GM18907 (cell line): ENCODE results near the gene ARPC1A.
"Not testable (repeated sequence)": the region's sequence is repeated elsewhere in the genome, so short reads cannot be mapped to it uniquely, and the experiment has no call there.

Experiments
- ATAC-seq: cut with Tn5 transposase; IDR thresholded peaks from one replicate; pipeline ENCODE4 v1.9.1; 2021; ENCODE audit warnings: mild to moderate bottlenecking, moderate library complexity; ENCODE audit not compliant: unreplicated experiment

Gene ARPC1A

DNA sequence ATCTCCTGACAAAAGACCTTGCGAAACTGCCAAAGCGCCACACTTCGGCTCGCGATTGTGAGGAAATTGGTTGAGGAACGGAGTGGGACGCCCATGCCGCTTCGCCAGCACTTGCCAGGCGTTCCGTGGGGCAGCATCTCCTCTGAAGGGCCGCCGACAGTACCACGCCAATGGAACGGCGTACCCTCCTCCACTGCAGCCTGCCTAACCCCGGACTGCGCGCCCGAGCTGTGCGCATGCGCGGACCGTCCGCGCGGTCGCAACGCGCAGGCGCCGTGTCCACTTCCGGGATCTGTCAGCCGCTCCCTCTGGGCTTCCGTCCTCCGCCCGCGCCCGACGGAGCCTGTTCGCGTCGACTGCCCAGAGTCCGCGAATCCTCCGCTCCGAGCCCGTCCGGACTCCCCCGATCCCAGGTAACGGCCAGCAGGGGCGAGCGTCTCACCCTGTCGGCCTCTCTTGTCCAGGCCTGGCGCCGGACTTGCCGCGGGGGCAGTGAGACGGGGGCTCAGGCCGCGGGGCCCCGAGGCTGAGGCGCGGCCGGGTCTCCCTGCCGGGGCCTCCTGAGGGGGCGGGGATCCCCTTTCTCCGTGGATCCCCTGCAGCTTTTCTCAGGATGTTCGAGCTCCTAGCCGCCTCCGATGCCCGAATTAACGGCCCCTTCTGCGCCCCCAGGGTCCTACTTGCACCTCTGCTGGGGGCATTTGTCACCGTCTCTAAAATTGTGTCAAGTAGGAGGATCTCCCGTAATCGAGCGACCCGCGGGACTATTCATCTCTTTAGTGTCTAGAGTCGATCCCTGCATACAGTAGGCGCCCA is at the start of gene ARPC1A:
ARPC1A (plus strand) TSS at position 307 of the 816 bp plus-strand sequence. CDS start 7,456 bp downstream, outside the sequence.
- ATAC-seq: peak; percentile 89

DNA sequence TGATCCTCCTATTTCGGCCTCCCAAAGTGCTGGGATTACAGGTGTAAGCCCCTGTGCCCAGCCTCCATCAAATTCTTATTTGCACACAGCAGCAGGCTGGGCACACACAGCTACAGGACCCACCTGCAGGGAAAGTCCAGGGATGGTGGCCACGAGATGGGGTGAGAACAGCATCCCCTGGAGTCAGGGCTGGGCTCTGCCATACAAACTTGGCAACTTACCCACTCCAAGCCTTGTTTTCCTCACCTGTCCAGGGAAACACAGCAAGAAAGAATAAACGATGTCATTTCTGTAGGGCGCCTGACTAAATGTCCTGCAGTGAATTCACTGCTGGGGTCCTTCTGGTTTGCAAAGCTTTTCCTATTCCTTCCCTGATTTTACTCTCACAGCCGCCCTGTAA is 47.5 kb upstream of the ARPC1A start:
- no peak for ATAC-seq

DNA sequence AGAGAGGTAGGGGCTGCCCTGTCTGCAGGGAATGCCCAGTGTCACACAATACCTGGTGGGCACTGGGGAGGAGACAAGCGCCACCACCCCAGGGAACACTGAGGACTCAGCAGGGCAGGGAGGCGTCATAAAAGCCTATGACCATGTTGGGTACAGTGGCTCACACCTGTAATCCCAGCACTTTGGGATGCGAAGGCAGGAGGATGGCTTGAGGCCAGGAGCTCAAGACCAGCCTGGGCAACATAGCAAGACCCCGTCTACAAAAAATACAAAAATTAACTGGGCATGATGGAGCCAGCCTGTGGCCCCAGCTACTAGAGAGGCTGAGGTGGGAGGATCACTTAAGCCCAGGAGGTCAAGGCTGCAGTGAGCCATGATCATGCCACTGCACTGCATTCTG is 41.5 kb upstream of the ARPC1A start:
- not testable (repeated sequence) for ATAC-seq

DNA sequence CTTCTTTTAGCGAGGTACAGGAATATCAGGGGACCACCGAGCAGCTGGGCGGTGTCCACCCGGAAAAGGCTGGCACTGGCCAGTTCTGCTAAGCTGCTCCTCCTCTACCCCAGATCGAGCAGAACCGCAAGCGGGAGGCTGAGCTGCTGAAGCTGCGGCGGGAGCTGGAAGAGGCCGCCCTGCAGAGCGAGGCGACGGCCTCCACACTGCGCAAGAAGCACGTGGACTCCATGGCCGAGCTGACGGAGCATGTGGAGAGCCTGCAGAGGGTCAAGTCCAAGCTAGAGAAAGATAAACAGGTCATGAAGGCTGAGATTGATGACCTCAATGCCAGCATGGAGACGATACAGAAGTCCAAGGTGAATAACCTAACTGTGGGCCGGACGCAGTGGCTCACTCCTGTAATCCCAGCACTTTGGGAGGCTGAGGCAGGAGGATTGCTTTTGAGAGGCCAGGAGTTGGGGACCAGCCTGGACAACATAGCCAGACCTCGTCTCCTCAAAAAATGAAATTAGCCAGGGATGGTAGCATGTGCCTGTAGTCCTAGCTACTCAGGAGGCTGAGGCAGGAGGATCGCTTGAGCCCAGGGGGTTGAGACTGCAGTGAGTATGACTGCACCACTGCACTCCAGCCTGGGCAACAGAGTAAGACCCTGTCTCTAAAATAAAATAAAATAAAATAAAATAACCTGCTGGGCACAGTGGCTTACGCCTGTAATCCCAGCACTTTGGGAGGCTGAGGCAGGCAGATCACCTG is 37.7 kb upstream of the ARPC1A start:
- ATAC-seq: no peak

DNA sequence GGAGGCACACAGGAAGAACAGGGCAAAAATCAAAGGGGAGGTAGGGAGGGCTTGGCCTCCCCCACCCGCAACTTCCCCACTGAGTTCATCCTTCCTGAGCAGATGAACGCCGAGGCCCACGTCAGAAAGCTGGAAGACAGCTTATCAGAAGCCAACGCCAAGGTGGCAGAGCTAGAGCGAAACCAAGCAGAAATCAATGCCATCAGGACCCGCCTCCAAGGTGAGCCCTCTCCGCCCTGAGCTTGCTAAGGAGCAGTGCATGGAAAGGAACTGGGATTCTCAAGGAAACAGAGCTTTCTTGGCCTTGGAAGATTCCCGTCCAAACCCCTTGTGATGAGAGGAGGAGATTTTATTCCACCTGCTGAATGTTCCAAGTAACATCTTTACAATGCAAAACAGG is 36.5 kb upstream of the ARPC1A start:
- ATAC-seq: no peak

DNA sequence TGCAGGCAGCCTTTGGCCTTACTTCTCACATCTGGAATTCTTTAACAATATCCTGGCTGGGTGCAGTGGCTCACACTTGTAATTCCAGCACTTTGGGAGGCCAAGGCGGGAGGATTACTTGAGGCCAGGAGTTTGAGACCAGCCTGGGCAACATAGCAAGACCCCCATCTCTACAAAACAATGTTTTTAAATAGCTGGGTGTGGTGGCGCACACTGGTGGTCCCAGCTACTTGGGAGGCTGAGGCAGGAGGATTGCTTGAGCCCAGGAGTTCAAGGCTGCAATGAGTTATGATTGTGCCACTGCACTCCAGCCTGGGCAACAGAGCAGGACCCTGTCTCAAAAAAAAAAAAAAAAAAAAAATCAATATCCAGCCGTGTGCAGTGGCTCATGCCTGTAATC is 35.5 kb upstream of the ARPC1A start:
- not testable (repeated sequence) for ATAC-seq

DNA sequence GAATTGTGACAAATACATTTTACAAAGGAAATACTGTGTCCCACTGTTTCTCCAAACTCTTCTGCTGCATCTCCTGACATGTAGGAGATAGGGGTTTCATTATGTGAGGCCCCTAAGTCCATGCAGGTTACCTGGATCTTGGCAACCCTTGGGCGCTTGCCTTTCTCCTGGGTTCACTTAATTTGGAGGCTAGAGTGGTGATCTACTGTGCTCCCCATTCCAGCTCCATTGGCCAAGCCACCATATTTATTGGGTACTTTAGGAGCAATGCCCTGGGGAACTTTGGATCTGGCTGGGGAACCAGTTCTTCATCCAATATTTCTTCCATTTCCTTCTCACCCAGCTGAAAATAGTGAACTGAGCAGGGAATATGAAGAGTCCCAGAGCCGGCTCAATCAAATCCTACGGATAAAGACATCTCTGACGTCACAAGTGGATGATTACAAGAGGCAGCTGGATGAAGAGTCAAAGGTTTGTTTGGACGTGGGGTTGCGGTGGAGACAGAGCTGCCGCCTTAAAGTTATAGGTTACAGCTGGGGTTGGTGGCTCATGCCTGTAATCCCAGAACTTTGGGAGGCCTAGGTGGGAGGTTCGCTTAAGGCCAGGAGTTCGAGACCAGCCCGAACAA is 34.6 kb upstream of the ARPC1A start:
- ATAC-seq: no peak

DNA sequence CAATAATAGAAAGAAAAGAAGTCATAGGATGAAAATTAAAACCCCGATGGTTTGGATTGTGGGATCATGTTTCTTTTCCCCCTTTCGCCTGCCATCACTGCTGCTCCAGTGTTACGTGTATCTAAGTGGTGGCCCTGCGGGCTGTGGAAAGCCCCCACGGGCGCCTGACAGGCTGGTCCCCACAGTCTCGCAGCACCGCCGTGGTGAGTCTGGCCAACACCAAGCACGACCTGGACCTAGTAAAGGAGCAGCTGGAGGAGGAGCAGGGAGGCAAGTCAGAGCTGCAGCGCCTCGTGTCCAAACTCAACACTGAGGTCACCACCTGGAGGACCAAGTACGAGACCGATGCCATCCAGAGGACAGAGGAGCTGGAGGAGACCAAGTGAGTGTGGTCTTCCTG is 33.6 kb upstream of the ARPC1A start:
- no peak for ATAC-seq

DNA sequence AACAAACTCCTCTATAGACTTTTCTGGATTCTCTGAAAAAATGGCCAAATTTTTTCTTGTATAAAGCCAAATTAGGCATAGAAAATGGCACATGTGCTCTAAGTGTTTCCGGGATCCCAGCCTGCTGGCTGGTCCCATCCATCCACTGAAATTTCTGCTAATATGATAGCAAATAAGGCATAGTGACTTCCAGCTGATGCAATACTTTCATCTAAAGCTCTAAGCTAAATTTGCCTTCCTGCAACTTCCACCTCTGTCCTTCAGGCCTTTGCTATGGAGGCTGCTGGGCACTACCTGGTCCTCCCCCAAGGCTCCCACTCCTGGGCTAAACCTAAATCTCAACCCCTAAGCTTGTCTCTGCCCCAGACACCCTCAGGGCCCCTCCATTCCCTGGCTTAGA is 32.5 kb upstream of the ARPC1A start:
- ATAC-seq: no peak

DNA sequence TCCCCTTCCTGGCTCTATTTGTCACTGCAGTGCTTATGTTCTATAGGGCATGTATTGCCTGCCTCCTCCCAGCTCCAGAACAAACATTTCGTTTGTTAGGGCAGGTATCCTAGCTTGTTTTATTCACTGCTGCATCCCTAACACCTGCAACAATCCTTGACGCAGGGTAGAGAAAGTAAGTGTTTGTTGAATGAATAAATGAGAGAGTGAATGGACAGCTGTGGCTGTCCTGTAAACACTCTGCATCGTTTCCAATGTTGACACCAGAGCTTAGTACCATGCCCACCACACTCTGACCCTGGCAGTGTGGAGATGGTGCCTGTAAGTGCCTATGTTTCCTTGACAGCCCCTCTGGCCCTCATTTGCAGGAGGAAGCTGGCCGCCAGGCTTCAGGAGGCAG is 32.0 kb upstream of the ARPC1A start:
- no peak for ATAC-seq

DNA sequence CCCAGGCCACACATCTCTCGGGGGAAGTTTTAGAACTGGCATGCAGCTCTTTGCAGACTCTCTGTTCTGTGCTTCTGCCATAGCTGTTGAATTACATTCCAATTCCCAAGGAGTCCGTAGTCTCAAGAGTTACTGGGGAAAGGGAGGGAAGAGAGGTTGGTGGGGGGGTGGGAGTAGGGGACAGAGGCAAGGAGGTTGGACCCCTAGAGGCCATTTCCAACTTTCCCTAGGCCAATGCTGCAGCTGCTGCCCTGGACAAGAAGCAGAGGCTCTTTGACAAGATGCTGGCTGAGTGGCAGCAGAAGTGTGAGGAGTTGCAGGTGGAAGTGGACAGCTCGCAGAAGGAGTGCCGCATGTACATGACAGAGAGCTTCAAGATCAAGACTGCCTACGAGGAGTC is 29.2 kb upstream of the ARPC1A start:
- ATAC-seq: no peak

DNA sequence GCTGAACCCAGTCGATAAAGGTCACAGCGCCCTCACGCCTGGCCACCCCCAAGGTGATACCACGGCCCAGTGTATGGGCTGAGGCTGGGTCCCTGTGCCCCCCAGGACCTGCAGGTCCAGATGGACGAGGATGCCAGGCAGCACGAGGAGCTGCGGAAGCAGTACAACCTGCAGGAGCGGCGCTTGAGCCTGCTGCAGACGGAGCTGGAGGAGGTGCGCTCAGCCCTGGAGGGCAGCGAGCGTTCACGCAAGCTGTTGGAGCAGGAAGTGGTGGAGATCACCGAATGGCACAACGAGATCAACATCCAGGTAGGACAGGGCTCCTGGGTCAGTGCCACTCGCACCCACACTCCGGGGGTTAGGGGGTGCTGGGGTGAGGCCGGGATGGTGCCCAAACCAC is 24.2 kb upstream of the ARPC1A start:
- no peak for ATAC-seq

DNA sequence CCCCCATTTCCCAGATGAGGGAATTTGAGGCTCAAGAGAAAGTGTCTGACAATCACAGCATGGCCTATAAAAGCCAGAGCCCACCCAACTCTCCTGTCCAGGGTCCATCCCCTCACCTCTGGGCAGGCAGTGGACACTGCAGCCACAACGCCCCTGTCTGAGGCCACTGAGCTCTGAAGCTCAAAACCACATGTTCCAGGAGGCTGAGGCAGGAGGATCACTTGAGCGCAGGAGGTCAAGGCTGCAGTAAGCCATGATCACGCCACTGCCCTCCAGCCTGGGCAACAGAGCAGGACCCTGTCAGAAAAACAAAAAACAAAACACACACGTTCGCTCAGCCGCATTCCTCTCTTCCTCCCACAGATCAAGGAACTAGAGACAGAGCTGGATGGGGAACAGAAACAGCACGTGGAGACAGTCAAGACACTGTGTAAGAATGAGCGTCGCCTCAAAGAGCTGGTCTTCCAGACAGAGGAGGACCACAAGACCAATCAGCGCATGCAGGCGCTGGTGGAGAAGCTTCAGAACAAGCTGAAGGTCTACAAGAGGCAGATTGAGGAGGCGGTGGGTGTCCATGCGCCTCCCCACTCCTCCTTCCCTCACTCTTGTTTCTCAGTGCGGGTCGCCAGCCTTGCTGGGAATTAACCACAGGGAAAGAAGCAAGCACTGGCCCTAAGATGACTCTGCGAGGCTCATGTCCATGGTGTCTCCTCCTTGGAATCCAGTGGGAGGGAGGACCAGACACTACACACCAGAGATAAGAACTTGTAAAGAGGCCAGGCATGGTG is 20.0 kb upstream of the ARPC1A start:
- ATAC-seq: no peak

DNA sequence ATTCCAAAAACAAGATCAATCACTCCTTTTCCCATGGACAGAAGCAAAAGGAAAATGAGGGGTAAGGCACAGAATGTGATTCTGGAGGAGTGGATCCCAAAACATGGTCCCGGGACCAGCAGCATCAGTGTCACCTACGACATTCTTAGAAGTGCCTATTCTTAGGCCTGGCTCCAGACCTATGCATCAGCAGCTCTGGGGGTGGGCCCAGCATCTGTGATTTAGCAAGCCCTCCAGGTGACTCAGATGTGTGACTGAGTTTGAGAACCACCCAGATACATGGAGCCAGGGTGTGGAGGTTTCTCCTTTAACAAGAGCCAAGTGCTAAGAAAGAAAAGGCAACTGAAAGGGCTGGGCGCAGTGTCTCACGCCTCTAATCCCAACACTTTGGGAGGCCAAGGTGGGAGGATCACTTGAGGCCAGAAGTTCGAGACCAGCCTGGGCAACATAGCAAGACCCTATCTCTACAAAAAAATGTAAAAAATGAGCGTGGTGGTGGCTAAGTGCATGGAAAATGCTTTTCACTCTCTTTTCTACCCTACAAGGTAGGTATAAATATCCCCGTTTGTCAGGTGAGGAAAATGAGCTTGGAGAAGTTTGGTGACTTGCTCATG is 17.1 kb upstream of the ARPC1A start:
- ATAC-seq: no peak

DNA sequence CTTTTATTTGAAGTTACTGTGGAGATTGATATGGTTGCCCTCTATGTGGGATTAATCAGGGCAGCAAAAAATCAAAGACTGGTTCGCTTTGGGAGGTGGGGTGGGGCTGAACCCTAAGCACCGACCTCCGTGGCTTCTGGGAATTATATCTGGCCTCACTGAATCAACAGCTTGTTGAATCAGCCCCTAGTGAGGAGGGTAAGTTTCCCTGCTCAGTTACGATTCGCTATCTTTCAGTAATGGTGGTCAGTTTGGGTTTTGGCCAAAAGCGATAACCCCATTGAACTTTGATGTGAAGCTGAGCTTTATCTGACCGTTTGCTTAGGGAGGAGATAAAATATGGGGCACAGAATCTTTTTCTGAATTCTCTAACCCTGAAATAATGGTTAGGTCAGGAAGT is 16.6 kb upstream of the ARPC1A start:
- no peak for ATAC-seq

DNA sequence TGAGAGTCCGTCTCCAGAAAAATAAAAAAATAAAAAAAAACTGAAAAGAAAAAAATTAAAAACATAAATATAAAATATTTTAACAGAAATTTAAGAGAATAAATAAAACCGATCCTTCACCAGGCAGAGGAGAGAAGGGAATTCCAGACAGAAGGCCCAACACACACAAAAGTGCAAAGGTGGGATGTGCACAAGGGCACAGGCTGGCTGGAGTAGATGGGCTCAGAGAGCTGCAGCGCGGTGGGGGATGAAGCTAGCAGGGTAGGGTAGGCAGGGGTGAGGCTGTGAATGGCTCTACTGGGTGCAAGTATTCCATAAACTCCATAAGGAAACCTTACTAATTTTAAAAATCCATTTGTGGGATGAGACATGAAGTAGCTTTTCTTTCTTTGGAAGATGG is 15.7 kb upstream of the ARPC1A start:
- no peak for ATAC-seq

DNA sequence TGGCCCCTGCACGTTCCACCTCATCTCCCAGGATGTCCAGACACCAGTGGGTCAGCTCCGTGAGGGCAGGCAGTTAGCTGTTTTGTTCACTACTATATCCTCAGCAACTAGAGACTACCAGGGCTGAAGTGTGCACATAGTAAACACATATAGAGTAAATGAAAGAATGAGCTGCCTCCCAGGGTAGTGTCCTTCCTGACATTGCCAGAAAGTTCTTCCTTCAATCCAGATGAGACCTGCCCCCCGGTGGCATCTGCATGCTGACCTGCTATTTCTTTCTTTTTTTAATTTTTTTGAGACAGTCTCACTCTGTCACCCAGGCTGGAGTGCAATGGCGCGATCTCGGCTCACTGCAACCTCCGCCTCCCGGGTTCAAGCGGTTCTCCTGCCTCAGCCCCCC is 14.0 kb upstream of the ARPC1A start:
- no peak for ATAC-seq

DNA sequence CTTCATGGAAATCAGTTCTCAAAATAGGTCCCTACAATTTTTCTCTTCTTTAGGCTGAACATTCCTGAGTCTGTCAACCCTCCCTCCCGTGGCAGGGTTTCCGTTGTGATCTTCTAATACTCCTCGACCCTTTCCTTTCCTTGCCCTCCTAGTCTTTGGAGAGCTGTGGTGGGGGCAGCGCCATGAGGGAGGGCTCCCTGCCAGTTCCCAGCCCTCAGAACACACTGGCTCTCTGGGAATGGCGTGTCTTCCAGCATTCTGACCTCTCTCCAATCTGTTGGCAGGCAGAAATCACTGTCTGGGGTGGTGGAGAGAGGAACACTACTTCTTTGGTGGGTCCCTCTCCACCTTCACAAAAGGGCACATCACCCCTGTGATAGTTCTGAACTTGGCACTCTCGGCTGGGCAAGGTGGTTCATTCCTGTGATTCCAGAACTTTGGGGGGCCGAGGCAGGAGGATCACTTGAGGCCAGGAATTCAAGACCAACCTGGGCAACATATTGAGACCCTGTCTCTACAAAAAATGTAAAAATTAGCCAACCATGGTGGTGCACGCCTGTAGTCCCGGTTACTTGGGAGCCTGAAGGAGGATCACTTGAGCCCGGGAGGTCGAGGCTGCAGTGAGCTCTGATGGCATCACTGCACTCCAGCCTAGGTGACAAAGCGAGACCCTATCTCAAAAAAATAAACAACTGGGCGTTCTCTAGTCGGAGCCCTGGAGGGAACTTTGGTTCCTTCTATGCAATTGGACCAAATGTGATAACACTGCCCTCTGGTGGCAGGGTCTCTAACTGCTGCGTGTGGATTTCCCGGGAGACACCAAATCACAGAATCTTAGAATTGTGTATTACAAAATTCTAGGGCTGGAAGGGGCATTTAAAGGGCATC is 13.1 kb upstream of the ARPC1A start:
- ATAC-seq: no peak

DNA sequence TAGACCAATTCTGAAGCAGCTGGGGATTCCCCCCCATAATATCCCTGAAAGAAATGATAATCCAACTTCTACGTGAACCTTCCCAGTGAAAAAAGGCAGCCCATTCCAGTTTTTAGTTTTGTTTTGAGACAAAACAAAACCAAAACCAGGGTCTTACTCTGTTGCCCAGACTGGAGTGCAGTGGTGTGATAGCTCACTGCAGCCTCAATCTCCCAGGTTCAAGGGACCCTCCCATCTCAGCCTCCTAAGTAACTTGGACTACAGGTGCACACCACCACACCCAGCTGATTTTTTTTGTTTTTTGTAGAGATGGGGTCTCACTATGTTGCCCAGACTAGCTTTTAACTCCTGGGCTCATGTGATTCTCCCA is 12.5 kb upstream of the ARPC1A start:
- no peak for ATAC-seq

DNA sequence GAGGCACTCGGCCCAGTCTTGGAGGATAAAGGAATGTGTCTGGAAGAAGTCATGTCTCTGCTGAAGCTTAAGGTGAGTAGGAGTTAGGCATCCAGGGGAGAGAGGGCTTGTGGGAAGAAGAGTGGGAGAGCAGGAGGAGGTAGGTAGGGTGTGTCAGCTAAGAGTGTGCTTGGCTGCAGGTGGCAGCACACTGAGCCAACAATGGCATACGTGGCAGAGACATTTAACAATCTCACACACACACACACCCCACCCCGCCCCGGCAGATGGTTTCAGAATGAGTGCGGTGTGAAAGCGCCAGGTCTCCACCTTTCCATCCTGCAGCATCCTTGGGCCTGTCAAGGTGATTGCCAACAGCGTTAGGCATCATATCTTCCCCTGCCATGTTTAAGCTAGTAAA is 11.2 kb upstream of the ARPC1A start:
- ATAC-seq: no peak
